ENCODE measurements around the gene DHRS7C.

Gene DHRS7C

DNA sequence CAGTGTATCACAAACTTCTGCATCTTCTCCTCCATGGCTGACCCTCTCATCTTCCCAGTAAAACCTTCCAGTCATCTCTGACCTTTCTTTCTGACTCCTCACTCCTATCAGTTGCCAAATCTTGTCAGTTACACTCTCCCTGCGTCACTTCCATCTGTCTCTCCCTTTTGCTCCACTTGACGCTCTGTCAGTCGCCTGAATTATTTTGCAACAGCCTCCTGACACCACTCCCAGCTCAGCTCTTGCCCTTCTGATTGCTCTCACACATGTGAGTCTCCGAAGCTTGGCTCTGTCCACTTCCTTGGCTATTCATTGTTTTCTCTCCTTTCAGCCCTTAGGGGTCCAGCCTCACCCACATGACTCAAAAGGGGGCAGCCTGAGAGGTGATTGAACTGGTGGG is 27.7 kb downstream of the DHRS7C start:
- Mint-ChIP-seq H3K4me1 (ENCODE audit: low read depth) (no peaks in the 10 kb centered on the region), H3K36me3 (ENCODE audit: low read depth) (no peaks in the 10 kb centered on the region), H3K27me3 (peaks cover 29% of the 10 kb centered on the region), H3K4me3 (no peak overlapping the region), H3K27ac (no peak overlapping the region), H3K9me3 (no peaks in the 10 kb centered on the region)

DNA sequence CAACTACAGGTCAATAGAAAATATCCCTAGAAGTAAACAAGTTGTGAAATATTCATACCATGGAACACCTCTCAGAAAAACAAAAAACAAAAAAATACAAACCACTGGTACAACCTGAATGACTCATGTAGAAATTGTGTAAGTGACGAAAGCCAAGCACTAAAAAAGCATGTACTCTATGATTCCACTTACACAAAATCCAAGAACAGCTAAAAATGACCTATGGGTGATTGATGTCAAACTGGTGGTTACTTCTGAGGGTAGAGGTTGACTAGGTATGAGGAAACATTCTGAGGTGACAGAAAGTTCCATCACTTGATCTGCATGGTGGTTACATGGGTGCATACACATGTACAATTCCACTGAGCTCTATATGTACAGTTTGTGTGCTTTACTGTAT is 31.1 kb downstream of the DHRS7C start:
- Mint-ChIP-seq H3K4me3 (no peak overlapping the region), H3K36me3 (ENCODE audit: low read depth) (no peaks in the 10 kb centered on the region), H3K27me3 (peaks cover 28% of the 10 kb centered on the region), H3K27ac (no peak overlapping the region), H3K4me1 (ENCODE audit: low read depth) (no peaks in the 10 kb centered on the region), H3K9me3 (no peaks in the 10 kb centered on the region)

DNA sequence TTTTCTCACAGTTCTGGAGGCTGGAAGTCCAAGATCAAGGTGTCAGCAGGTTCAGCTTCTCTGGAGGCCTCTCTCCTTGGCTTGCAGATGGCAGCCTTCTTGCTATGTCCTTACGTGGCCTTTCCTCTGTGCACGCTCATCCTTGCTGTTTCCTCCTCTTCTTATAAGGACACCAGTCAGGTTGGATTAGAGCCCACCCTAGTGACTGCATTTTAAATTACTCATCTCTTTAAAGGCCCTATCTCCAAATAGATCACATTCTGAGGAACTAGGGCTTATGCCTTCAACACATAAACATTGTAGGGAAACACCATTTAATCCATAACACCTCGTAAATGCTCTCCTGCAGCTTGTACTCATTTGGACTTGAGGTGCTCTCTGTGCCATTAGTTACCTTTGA is 36.3 kb downstream of the DHRS7C start:
- H3K4me3 Mint-ChIP-seq: no peak overlapping the region
- H3K27me3 Mint-ChIP-seq: peaks cover 30% of the 10 kb centered on the region
- H3K4me1 Mint-ChIP-seq (ENCODE audit: low read depth): no peaks in the 10 kb centered on the region
- no peak overlapping the region for H3K27ac Mint-ChIP-seq
- no peaks in the 10 kb centered on the region for H3K9me3 Mint-ChIP-seq
- H3K36me3 Mint-ChIP-seq (ENCODE audit: low read depth): no peaks in the 10 kb centered on the region

DNA sequence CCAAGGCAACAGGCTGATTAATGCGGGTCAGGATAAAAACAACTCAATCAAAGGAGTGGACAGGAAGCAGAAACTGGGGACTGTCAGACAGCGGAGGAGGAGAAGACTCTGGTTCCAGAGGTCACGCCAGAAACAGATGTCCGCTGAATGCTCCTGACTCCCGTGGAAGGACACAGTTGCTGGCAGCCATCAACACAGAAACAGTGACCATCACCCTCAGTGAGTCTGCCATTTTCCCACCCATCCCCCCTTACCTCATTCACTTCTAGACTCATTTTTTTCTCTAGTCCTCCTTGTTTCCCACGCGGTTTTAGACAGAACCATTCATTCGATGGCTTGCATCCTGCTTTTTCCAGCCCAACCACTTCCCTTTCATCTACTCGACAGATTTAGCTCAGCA is 40.9 kb downstream of the DHRS7C start:
- Mint-ChIP-seq H3K36me3 (ENCODE audit: low read depth) (no peaks in the 10 kb centered on the region), H3K27me3 (peaks cover 30% of the 10 kb centered on the region), H3K9me3 (no peaks in the 10 kb centered on the region), H3K4me3 (no peak overlapping the region), H3K4me1 (ENCODE audit: low read depth) (no peaks in the 10 kb centered on the region), H3K27ac (no peak overlapping the region)

DNA sequence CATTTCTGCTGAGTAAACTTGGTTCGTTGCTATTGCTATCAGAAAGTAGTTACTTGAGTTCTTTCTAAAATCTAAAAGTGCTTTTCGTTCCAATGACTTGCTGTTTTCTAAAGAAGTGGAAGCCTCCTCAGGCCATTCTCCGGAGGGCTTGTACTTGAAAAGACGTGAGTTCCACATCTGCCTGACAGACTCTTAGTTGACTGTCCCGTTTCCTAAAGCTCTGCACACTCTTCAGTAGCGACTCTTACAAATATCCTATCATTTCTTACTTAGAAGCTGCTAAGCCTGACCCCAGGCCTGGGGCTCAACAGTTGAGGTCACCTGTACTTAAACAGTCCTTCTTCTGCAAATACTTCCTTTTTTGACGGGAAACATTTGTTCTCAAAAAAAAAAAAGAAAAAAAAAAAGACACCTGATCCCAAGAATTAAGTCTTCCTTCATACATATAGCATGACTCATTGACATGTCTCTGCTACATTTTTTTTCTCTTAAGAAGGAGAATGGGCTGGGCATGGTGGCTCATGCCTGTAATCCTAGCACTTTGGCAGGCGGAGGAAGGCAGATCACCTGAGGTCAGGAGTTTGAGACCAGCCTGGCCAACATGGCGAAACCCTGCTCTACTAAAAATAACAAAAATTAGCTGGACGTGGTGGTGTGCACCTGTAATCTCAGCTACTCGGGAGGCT is 61.5 kb downstream of the DHRS7C start:
- no peak overlapping the region for H3K27ac Mint-ChIP-seq
- H3K9me3 Mint-ChIP-seq: no peaks in the 10 kb centered on the region
- no peak overlapping the region for H3K4me3 Mint-ChIP-seq
- no peaks in the 10 kb centered on the region for H3K4me1 Mint-ChIP-seq (ENCODE audit: low read depth)
- H3K27me3 Mint-ChIP-seq: no peaks in the 10 kb centered on the region
- no peaks in the 10 kb centered on the region for H3K36me3 Mint-ChIP-seq (ENCODE audit: low read depth)

- Mint-ChIP-seq H3K27me3 (no peaks in the 10 kb centered on the region), H3K4me1 (ENCODE audit: low read depth) (no peaks in the 10 kb centered on the region), H3K4me3 (no peak overlapping the region), H3K9me3 (no peaks in the 10 kb centered on the region), H3K27ac (no peak overlapping the region), H3K36me3 (ENCODE audit: low read depth) (no peaks in the 10 kb centered on the region)
These were observed 62.2 kb downstream of the DHRS7C start for GRCh38 chr17:9729034-9729650.

GRCh38 chr17:9728564-9728963 is 62.8 kb downstream of the DHRS7C start:
- no peaks in the 10 kb centered on the region for H3K9me3 Mint-ChIP-seq
- H3K36me3 Mint-ChIP-seq (ENCODE audit: low read depth): no peaks in the 10 kb centered on the region
- H3K4me3 Mint-ChIP-seq: no peak overlapping the region

DNA sequence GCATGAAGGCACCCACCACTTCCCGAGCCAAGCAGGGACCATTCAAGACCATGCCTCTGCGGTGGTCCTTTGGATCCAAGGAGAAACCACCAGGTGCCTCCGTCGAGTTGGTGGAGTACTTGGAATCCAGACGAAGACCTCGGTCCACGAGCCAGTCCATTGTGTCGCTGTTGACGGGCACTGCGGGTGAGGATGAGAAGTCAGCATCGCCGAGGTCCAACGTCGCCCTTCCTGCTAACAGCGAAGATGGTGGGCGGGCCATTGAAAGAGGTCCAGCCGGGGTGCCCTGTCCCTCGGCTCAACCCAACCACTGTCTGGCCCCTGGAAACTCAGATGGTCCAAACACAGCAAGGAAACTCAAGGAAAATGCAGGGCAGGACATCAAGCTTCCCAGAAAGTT is 63.4 kb downstream of the DHRS7C start:
- H3K4me3 Mint-ChIP-seq: no peak overlapping the region
- H3K27ac Mint-ChIP-seq: no peak overlapping the region
- H3K36me3 Mint-ChIP-seq (ENCODE audit: low read depth): no peaks in the 10 kb centered on the region
- no peaks in the 10 kb centered on the region for H3K4me1 Mint-ChIP-seq (ENCODE audit: low read depth)
- H3K9me3 Mint-ChIP-seq: no peaks in the 10 kb centered on the region
- no peaks in the 10 kb centered on the region for H3K27me3 Mint-ChIP-seq

More at GRCh38 chr17:9728564-9728963, 62.8 kb downstream of the DHRS7C start:
- no peaks in the 10 kb centered on the region for H3K27me3 Mint-ChIP-seq
- no peak overlapping the region for H3K27ac Mint-ChIP-seq
- H3K4me1 Mint-ChIP-seq (ENCODE audit: low read depth): no peaks in the 10 kb centered on the region

DNA sequence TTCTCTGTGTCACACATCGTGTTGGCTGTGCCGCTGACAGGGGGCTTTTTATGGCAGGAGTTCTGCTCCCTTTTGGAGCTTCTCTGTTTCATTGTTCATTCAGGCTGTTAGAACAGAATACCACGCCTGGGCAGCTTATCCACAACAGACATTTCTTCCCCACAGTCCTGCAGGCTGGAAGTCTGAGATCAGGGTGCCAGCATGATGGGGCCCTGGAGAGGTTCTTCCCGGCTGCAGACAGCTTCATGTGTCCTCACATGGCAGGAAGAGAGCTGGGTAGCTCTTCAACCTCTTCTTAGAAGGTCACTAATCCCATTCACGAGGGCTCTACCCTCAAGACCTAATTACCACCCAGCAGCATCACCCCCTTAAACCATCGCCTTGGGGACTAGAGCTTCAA is 65.1 kb downstream of the DHRS7C start:
- no peaks in the 10 kb centered on the region for H3K36me3 Mint-ChIP-seq (ENCODE audit: low read depth)
- H3K27me3 Mint-ChIP-seq: no peaks in the 10 kb centered on the region
- H3K9me3 Mint-ChIP-seq: no peaks in the 10 kb centered on the region
- no peak overlapping the region for H3K27ac Mint-ChIP-seq
- H3K4me1 Mint-ChIP-seq (ENCODE audit: low read depth): no peaks in the 10 kb centered on the region
- no peak overlapping the region for H3K4me3 Mint-ChIP-seq

- Mint-ChIP-seq H3K4me3 (no peak overlapping the region), H3K4me1 (ENCODE audit: low read depth) (no peaks in the 10 kb centered on the region), H3K9me3 (no peaks in the 10 kb centered on the region), H3K27me3 (no peaks in the 10 kb centered on the region), H3K27ac (no peak overlapping the region), H3K36me3 (ENCODE audit: low read depth) (no peaks in the 10 kb centered on the region)
These were observed 65.8 kb downstream of the DHRS7C start for GRCh38 chr17:9725575-9725974.
